ENCODE results near the gene CCDC116. TPM values are rescaled to one million over a fixed set of nuclear protein-coding genes. Genes with fewer than 3 reads are reported as not detected.
"Not testable (repeated sequence)": the region's sequence is repeated elsewhere in the genome, so short reads cannot be mapped to it uniquely, and the experiment has no call there.

CCDC116 gene
- total RNA-seq, 1 donor from 2014 or later = not detected

- no peaks in the 10 kb centered on the region for H3K27me3 ChIP-seq (ENCODE audit: control insufficient read depth, insufficient read depth, low read length)
- DNase-seq (ENCODE audit: low read depth) = peak; percentile 44
- TF ChIP-seq, protein P1, sequence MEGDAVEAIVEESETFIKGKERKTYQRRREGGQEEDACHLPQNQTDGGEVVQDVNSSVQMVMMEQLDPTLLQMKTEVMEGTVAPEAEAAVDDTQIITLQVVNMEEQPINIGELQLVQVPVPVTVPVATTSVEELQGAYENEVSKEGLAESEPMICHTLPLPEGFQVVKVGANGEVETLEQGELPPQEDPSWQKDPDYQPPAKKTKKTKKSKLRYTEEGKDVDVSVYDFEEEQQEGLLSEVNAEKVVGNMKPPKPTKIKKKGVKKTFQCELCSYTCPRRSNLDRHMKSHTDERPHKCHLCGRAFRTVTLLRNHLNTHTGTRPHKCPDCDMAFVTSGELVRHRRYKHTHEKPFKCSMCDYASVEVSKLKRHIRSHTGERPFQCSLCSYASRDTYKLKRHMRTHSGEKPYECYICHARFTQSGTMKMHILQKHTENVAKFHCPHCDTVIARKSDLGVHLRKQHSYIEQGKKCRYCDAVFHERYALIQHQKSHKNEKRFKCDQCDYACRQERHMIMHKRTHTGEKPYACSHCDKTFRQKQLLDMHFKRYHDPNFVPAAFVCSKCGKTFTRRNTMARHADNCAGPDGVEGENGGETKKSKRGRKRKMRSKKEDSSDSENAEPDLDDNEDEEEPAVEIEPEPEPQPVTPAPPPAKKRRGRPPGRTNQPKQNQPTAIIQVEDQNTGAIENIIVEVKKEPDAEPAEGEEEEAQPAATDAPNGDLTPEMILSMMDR (IDR thresholded peaks at IDR 0.05; ENCODE audit: insufficient read depth, low read length, severe bottlenecking) = peak; percentile 39
- peaks cover 3% of the 10 kb centered on the region for H3K36me3 ChIP-seq (ENCODE audit: control insufficient read depth, insufficient read depth, low read length)
- FAIRE-seq = no peak
- H3K4me3 ChIP-seq (ENCODE audit: low read depth, low read length) = peak overlapping the region; percentile 48
These were observed 8.8 kb downstream of the CCDC116 start for GRCh38 chr22:21641417-21641788.

GRCh38 chr22:21641789-21642583 is 9.4 kb downstream of the CCDC116 start, which contains the start of gene SDF2L1:
Gene SDF2L1 (plus strand): TSS chr22:21642302. CDS start chr22:21642337, 35 bp downstream.
- TF ChIP-seq, protein P1 (IDR thresholded peaks at IDR 0.05; ENCODE audit: insufficient read depth, low read length, severe bottlenecking) = no peak
- Histone ChIP-seq H3K27me3 (ENCODE audit: control insufficient read depth, insufficient read depth, low read length) (no peaks in the 10 kb centered on the region), H3K4me3 (ENCODE audit: low read depth, low read length) (peak within 1 kb of the TSS; percentile 80), H3K36me3 (ENCODE audit: control insufficient read depth, insufficient read depth, low read length) (peaks cover 3% of the 10 kb centered on the region)
- DNase-seq (ENCODE audit: low read depth) = peak; percentile 94
- FAIRE-seq = no peak

DNA sequence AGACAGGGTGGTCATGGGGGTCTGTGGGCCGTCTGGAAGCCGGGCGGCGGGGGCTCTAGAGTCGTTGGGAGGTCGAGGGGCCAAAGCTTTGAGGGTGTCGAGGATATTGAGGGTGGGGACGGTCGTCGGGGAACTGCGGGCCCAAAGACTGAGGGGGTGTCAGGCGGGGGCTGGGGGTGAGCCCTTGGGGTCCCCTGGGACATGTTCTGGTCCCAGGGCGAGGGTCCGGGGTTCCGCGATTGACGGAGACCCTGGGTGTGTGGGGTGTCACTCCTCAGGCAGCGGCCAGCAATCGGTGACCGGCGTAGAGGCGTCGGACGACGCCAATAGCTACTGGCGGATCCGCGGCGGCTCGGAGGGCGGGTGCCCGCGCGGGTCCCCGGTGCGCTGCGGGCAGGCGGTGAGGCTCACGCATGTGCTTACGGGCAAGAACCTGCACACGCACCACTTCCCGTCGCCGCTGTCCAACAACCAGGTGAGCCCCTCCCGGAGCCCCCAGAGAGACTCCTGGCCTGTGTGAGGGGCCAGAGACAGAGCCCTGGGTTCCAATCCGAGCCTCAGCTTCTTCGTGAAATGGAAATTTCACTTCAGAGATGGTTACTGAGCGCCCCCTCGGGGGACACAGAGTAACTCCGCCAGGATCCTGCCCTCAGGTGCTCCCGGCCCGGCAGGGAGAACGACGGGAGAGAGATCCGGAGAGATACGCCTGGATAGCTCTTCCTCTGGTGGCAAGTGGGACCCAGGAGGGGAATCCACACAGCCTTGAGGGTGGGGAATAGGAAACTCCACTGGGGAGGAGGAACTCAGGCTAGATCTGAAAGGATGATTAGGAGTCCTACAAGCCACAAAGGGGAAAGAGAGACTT is 10.3 kb downstream of the CCDC116 start:
- peaks cover 3% of the 10 kb centered on the region for H3K36me3 ChIP-seq (ENCODE audit: control insufficient read depth, insufficient read depth, low read length)
- FAIRE-seq (no peak), DNase-seq (ENCODE audit: low read depth) (peak; percentile 43)
- no peaks in the 10 kb centered on the region for H3K27me3 ChIP-seq (ENCODE audit: control insufficient read depth, insufficient read depth, low read length)
- TF ChIP-seq, protein P1 (IDR thresholded peaks at IDR 0.05; ENCODE audit: insufficient read depth, low read length, severe bottlenecking) = peak; percentile 65
- peak overlapping the region; percentile 80 for H3K4me3 ChIP-seq (ENCODE audit: low read depth, low read length)

DNA sequence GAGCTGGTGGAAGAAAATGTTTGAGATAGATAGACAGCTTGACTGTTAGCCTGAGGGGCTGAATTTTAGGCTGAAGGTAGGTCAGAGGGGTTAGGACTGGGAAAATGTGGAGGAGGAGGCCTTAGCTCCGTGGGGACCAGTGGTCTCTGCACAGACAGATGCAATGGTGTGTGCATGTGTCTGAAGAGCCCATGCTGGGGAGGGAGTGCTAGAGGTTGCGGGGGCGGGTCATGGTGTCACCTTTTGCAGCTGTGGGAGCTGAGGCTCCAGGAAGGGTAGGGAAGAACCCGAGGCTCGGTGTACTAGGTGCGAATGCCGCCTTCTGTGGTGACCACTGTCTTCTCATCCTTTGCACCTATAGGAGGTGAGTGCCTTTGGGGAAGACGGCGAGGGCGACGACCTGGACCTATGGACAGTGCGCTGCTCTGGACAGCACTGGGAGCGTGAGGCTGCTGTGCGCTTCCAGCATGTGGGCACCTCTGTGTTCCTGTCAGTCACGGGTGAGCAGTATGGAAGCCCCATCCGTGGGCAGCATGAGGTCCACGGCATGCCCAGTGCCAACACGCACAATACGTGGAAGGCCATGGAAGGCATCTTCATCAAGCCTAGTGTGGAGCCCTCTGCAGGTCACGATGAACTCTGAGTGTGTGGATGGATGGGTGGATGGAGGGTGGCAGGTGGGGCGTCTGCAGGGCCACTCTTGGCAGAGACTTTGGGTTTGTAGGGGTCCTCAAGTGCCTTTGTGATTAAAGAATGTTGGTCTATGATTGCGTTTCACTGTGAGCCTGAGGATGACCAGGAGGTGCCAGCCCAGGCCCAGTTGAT is 11.2 kb downstream of the CCDC116 start:
- TF ChIP-seq, protein P1 (IDR thresholded peaks at IDR 0.05; ENCODE audit: insufficient read depth, low read length, severe bottlenecking) = peak; percentile 16
- no peak for DNase-seq (ENCODE audit: low read depth)
- H3K36me3 ChIP-seq (ENCODE audit: control insufficient read depth, insufficient read depth, low read length) = peaks cover 3% of the 10 kb centered on the region
- no peaks in the 10 kb centered on the region for H3K27me3 ChIP-seq (ENCODE audit: control insufficient read depth, insufficient read depth, low read length)
- no peak overlapping the region for H3K4me3 ChIP-seq (ENCODE audit: low read depth, low read length)
- FAIRE-seq = peak; percentile 68

GRCh38 chr22:21645513-21645912 is 13.0 kb downstream of the CCDC116 start:
- not testable (repeated sequence) for H3K27me3 ChIP-seq (ENCODE audit: control insufficient read depth, insufficient read depth, low read length); H3K36me3 ChIP-seq (ENCODE audit: control insufficient read depth, insufficient read depth, low read length); FAIRE-seq; DNase-seq (ENCODE audit: low read depth); H3K4me3 ChIP-seq (ENCODE audit: low read depth, low read length)

All from bronchial epithelial cell (primary cell).